LoVo (cell line): ENCODE results near the gene ULBP1.
"Not testable (repeated sequence)": the region's sequence is repeated elsewhere in the genome, so short reads cannot be mapped to it uniquely, and the experiment has no call there.

Experiments used
- DNase-seq: peaks from one replicate; pipeline ENCODE4 v3.0.0-alpha.2; 2016; ENCODE audit warnings: low spot score

Gene ULBP1

GRCh38 chr6:149963462-149964307 lies at the start of gene ULBP1:
Gene ULBP1, plus strand, starts transcription at chr6:149963943. Its CDS starts 107 bp downstream, at chr6:149964050.
- DNase-seq, result peak; percentile 84

- DNase-seq, result no peak
Observed at GRCh38 chr6:149915970-149916865, 47.5 kb upstream of the ULBP1 start.

- no peak for DNase-seq
Observed at GRCh38 chr6:149917679-149918078, 46.1 kb upstream of the ULBP1 start.

- DNase-seq, result no peak
Observed at GRCh38 chr6:149918151-149918905, 45.4 kb upstream of the ULBP1 start.

- DNase-seq, result not testable (repeated sequence)
Observed at GRCh38 chr6:149919126-149919833, 44.5 kb upstream of the ULBP1 start.

- no peak for DNase-seq
Observed at GRCh38 chr6:149919834-149920225, 43.9 kb upstream of the ULBP1 start.

- DNase-seq, result no peak
Observed at GRCh38 chr6:149921361-149921760, 42.4 kb upstream of the ULBP1 start.

- DNase-seq, result not testable (repeated sequence)
Observed at GRCh38 chr6:149922091-149922490, 41.7 kb upstream of the ULBP1 start.

GRCh38 chr6:149922642-149923326 lies 41.0 kb upstream of the ULBP1 start, which contains the start of gene RAET1G:
Gene RAET1G, minus strand, starts transcription at chr6:149923121. Its CDS starts 111 bp downstream, at chr6:149923010.
- DNase-seq, result peak; percentile 88

- DNase-seq, result no peak
Observed at GRCh38 chr6:149923327-149923986, 40.3 kb upstream of the ULBP1 start.

- no peak for DNase-seq
Observed at GRCh38 chr6:149924206-149924932, 39.4 kb upstream of the ULBP1 start.

GRCh38 chr6:149924933-149925252 lies 38.9 kb upstream of the ULBP1 start:
- DNase-seq, result no peak

GRCh38 chr6:149925253-149925973 lies 38.3 kb upstream of the ULBP1 start:
- no peak for DNase-seq

GRCh38 chr6:149925974-149926777 lies 37.6 kb upstream of the ULBP1 start:
- DNase-seq, result peak; percentile 80

GRCh38 chr6:149927025-149927424 lies 36.7 kb upstream of the ULBP1 start:
- DNase-seq, result not testable (repeated sequence)

- no peak for DNase-seq
Observed at GRCh38 chr6:149929422-149929821, 34.3 kb upstream of the ULBP1 start.

- DNase-seq, result no peak
Observed at GRCh38 chr6:149931501-149931900, 32.2 kb upstream of the ULBP1 start.

GRCh38 chr6:149933036-149933435 lies 30.7 kb upstream of the ULBP1 start:
- no peak for DNase-seq
